CD4-positive, alpha-beta memory T cell (primary cell): ENCODE results near the gene CHRM1. TPM values are rescaled to one million over a fixed set of nuclear protein-coding genes. Genes with fewer than 3 reads are reported as not detected.
"Not testable (repeated sequence)": the region's sequence is repeated elsewhere in the genome, so short reads cannot be mapped to it uniquely, and the experiment has no call there.

ENCODE experiments used
- CTCF ChIA-PET: fragments of 350-600 bp; sonication (Branson Sonifier 250); formaldehyde crosslinking; loops from one replicate; lab custom pipeline; 2021; ENCODE audit warnings: inconsistent platforms; ENCODE audit not compliant: partially characterized antibody; lab: Charles Lee
- POLR2A ChIA-PET: fragments of 350-600 bp; sonication (Branson Sonifier 250); formaldehyde crosslinking; loops from one replicate; lab custom pipeline; 2021; ENCODE audit not compliant: partially characterized antibody; lab: Charles Lee
- DNase-seq, 5 donors: peaks; one replicate each; pipeline versions ENCODE4 v3.0.0 to v3.0.0-alpha.2; 2020 to 2022; ENCODE audit warnings: mixed read lengths in 1 of 5
- H3K27ac ChIP-seq: one replicate; pipeline ENCODE4 v1.7.0; 2013; ENCODE audit warnings: low read depth, low read length
- H3K27me3 ChIP-seq: 2 replicates; pipeline ENCODE4 v1.7.0; 2013; ENCODE audit warnings: mild to moderate bottlenecking, low read length, moderate library complexity; ENCODE audit not compliant: insufficient read depth
- H3K36me3 ChIP-seq: 2 replicates; pipeline ENCODE4 v1.7.0; 2013; ENCODE audit warnings: mild to moderate bottlenecking, low read length, moderate library complexity; ENCODE audit not compliant: insufficient read depth
- H3K4me1 ChIP-seq: 2 replicates; pipeline ENCODE4 v1.7.0; 2013; ENCODE audit warnings: mild to moderate bottlenecking, low read length, moderate library complexity; ENCODE audit not compliant: insufficient read depth
- H3K4me3 ChIP-seq, 2 donors: one replicate each; pipeline ENCODE4 v1.7.0; 2013; ENCODE audit warnings: low read length in 2 of 2, mild to moderate bottlenecking in 1 of 2
- H3K9me3 ChIP-seq, 2 donors: one replicate each; pipeline ENCODE4 v1.7.0; 2013; ENCODE audit warnings: low read length in 2 of 2, control low read depth in 1 of 2; ENCODE audit not compliant: control insufficient read depth in 1 of 2
- H3K27ac Mint-ChIP-seq, 7 donors: one replicate each; pipeline ENCODE4 v1.8.0; 2020 to 2021; ENCODE audit warnings: mixed read lengths in 7 of 7, mild to moderate bottlenecking in 6 of 7, inconsistent platforms in 3 of 7, moderate library complexity in 3 of 7
- H3K27me3 Mint-ChIP-seq, 2 donors: one replicate each; pipeline ENCODE4 v1.8.0; 2020 to 2021; ENCODE audit warnings: mixed read lengths in 2 of 2
- H3K36me3 Mint-ChIP-seq, 2 donors: one replicate each; pipeline ENCODE4 v1.8.0; 2020 to 2021; ENCODE audit warnings: mixed read lengths in 2 of 2, inconsistent platforms in 1 of 2, mild to moderate bottlenecking in 1 of 2
- H3K4me1 Mint-ChIP-seq, 4 donors: one replicate each; pipeline ENCODE4 v1.8.0; 2020 to 2021; ENCODE audit warnings: mixed read lengths in 4 of 4, mild to moderate bottlenecking in 1 of 4
- H3K4me3 Mint-ChIP-seq, 8 donors: one replicate each; pipeline ENCODE4 v1.8.0; 2020 to 2021; ENCODE audit warnings: mixed read lengths in 8 of 8, mild to moderate bottlenecking in 7 of 8, moderate library complexity in 6 of 8, inconsistent platforms in 3 of 8
- H3K9me3 Mint-ChIP-seq, 8 donors: one replicate each; pipeline ENCODE4 v1.8.0; 2020 to 2021; ENCODE audit warnings: mixed read lengths in 8 of 8, mild to moderate bottlenecking in 5 of 8, inconsistent platforms in 3 of 8, moderate library complexity in 1 of 8
- intact Hi-C: fragments of 100-400 bp; cut with micrococcal nuclease; formaldehyde crosslinking; loops from one replicate; pipeline ENCODE4 v1.15.1; 2023
- polyA plus RNA-seq, 2 donors: library from polyadenylated mRNA; unstranded; fragments of 300-500 nt; fragmentation: Illumina TruSeq; gene quantifications; one replicate each; pipeline ENCODE4 v1.2.3, GENCODE V29; 2021
- total RNA-seq, 2 experiments: library from RNA; stranded (reverse); gene quantifications; one replicate each; pipeline ENCODE4 v1.2.3, GENCODE V29; 2021

CHRM1 gene
- total and polyA plus RNA-seq, 4 experiments from 2014 or later: not detected

DNA sequence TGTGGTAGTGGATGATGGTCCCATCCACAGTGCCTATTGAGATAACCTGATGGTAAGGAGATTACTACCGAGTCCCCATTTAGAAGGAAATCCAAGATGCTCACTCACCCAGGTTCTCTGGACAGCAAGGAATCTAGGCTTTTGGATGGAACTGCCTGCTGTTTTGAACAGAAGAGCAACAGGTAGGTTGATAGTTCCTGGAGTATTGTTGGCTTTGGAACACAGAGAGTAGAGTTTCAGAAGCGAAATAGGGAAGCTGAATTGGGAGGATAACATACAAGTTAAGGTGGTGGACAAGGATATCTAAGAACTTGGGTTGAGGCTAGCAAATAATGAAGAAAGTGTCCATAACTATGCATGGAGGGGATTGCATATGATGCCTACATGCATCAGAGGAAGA, 36.0 kb upstream of the CHRM1 start:
- Mint-ChIP-seq H3K27ac (no peak overlapping the region), H3K4me3 (no peak overlapping the region), H3K36me3 (no peaks in the 10 kb centered on the region), H3K4me1 (peaks cover 0 to 10% (median 5%) of the 10 kb centered on the region in 4 donors), H3K9me3 (no peaks in the 10 kb centered on the region), H3K27me3 (peaks cover 8 to 13% of the 10 kb centered on the region in 2 donors)
- ChIA-PET CTCF (no interaction called here), POLR2A (no interaction called here)
- H3K27ac ChIP-seq: no peak overlapping the region
- H3K36me3 ChIP-seq: no peaks in the 10 kb centered on the region
- no peaks in the 10 kb centered on the region for H3K4me1 ChIP-seq
- H3K4me3 ChIP-seq: no peak overlapping the region
- H3K27me3 ChIP-seq: no peaks in the 10 kb centered on the region
- H3K9me3 ChIP-seq: no peaks in the 10 kb centered on the region
- intact Hi-C loops: no loop called here
- no peak for DNase-seq

DNA sequence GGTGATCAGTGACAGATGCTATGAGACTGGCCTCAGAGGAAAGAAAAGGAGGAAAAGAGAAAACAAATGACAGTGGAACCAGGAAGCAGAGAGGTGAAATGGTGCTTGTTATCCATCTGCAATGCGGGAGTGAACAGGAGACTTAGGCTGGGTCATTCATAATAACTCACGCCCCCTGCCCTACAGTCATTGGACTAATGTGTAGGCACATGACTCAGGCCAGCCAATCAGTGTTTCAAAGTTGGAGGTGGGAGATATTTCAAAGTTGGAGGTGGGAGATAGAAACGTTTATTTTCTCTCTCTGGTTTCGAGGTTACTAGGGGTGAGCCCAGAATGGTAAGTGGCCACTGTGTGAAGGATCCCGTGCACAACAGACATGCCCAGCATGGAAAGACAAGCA, 33.3 kb upstream of the CHRM1 start:
- Mint-ChIP-seq H3K27ac (no peak overlapping the region), H3K36me3 (no peaks in the 10 kb centered on the region), H3K4me3 (no peak overlapping the region), H3K9me3 (no peaks in the 10 kb centered on the region), H3K4me1 (peaks cover 0 to 10% (median 5%) of the 10 kb centered on the region in 4 donors), H3K27me3 (peaks cover 9 to 17% of the 10 kb centered on the region in 2 donors)
- H3K4me1 ChIP-seq: no peaks in the 10 kb centered on the region
- no peak overlapping the region for H3K4me3 ChIP-seq
- no peaks in the 10 kb centered on the region for H3K27me3 ChIP-seq
- intact Hi-C loops: no loop called here
- DNase-seq: no peak
- ChIA-PET POLR2A (no interaction called here), CTCF (no interaction called here)
- H3K9me3 ChIP-seq: no peaks in the 10 kb centered on the region
- no peaks in the 10 kb centered on the region for H3K36me3 ChIP-seq
- no peak overlapping the region for H3K27ac ChIP-seq

DNA sequence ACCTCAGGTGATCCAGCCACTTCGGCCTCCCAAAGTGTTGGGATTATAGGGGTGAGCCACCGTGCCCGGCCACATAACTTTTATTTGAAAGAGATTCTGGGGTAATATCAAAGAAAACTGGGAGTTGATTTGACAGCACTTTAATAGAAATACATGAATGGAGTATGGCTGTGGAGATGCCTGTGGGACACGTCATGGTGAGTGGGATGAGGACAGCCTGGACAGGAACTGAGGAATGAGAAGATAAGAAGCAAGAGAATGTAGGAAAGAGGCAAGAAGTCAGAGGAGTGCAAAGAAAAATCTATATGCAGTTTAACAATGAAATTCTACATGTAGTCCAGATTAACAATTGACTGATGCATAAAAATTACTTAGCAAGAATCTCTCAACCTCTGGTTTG, 32.6 kb upstream of the CHRM1 start:
- no peaks in the 10 kb centered on the region for H3K4me1 ChIP-seq
- intact Hi-C loops: no loop called here
- Mint-ChIP-seq H3K36me3 (no peaks in the 10 kb centered on the region), H3K4me3 (no peak overlapping the region), H3K4me1 (peaks cover 0 to 7% (median 3%) of the 10 kb centered on the region in 4 donors), H3K9me3 (no peaks in the 10 kb centered on the region), H3K27me3 (peaks cover 11 to 17% of the 10 kb centered on the region in 2 donors), H3K27ac (no peak overlapping the region)
- DNase-seq: no peak
- no peaks in the 10 kb centered on the region for H3K36me3 ChIP-seq
- CTCF ChIA-PET: no interaction called here
- no peaks in the 10 kb centered on the region for H3K9me3 ChIP-seq
- POLR2A ChIA-PET: no interaction called here
- no peak overlapping the region for H3K27ac ChIP-seq
- no peaks in the 10 kb centered on the region for H3K27me3 ChIP-seq
- H3K4me3 ChIP-seq: no peak overlapping the region

DNA sequence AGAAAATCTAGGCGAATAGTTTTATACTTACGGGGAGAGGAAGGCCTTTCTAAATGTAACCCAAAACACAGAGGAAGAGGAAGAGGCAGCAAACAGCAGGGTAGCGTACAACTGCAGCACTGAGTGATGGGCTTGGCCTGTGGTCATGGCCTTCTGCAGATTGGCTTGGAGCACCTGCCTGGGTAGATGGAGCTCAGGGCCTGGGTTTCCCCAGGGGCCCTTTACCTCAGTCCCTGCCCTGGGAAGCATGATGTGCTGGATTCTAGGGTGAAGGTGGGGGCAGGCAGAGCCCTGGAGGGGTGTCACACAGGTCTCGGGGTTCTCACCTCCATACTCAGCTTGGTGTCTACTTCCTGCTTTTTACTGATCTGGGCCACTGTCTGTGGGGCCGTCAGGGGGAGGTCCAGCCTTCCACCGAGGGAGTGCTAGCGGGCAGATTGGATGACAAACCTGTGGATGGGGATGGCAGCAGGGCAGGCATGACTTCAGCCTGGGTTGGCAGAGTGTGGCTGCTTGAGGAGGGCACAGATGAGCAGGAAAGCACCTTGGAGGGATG, 27.7 kb upstream of the CHRM1 start:
- ChIA-PET POLR2A (no interaction called here), CTCF (interaction anchor here (1.5 kb wide), 1 partner anchor 43 kb away, joined by 3 read pairs; no protein-coding TSS in a partner anchor)
- H3K27me3 ChIP-seq: no peaks in the 10 kb centered on the region
- intact Hi-C loops: no loop called here
- Mint-ChIP-seq H3K4me3 (no peak overlapping the region), H3K4me1 (peaks cover 0 to 1% (median 0%) of the 10 kb centered on the region in 4 donors), H3K9me3 (no peaks in the 10 kb centered on the region), H3K27me3 (peaks cover 15 to 20% of the 10 kb centered on the region in 2 donors), H3K27ac (peak overlapping the region in 1 of 7 donors; percentile 34), H3K36me3 (no peaks in the 10 kb centered on the region)
- no peak overlapping the region for H3K4me3 ChIP-seq
- no peaks in the 10 kb centered on the region for H3K4me1 ChIP-seq
- no peaks in the 10 kb centered on the region for H3K36me3 ChIP-seq
- no peak for DNase-seq
- H3K27ac ChIP-seq: no peak overlapping the region
- H3K9me3 ChIP-seq: no peaks in the 10 kb centered on the region

DNA sequence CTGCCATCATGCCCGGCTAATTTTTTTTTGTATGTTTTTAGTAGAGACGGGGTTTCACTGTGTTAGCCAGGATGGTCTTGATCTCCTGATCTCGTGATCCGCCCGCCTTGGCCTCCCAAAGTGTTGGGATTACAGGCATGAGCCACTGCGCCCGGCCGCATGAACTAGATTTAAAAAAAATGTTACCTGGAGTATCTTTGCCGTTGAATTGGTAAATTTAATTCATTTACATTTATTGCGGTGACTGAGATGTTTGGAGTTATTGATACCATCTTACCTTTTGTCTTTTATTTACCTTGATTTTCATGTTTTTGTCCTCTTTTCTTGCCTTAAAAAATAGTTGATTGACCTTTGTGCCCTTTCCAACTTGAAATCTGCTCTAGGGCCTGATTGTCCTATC, 24.4 kb upstream of the CHRM1 start:
- intact Hi-C loops, H3K36me3 ChIP-seq, H3K4me3 ChIP-seq, H3K27ac ChIP-seq, POLR2A ChIA-PET, H3K27me3 ChIP-seq, H3K9me3 Mint-ChIP-seq, H3K27ac Mint-ChIP-seq, H3K9me3 ChIP-seq, H3K4me1 Mint-ChIP-seq, H3K4me1 ChIP-seq, H3K4me3 Mint-ChIP-seq, DNase-seq, H3K36me3 Mint-ChIP-seq: not testable (repeated sequence)
- H3K27me3 Mint-ChIP-seq: peaks cover 15 to 18% of the 10 kb centered on the region in 2 donors
- CTCF ChIA-PET: interaction anchor here (2.6 kb wide), 1 partner anchor 39 kb away, joined by 10 read pairs; no protein-coding TSS in a partner anchor

DNA sequence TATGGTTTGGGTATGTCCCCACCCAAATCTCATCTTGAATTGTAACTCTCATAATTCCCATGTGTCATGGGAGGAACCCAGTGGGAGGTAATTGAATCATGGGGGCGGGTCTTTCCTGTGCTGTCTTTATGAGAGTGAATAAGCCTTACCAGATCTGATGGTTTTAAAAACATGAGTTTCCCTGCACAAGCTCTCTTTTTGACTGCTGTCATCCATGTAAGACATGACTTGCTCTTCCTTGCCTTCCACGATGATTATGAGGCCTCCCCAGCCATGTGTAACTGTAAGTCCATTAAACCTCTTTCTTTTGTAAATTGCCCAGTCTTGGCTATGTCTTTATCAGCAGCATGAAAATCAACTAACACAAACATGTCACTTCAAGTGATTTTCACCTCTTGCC, 16.4 kb upstream of the CHRM1 start:
- H3K4me3 ChIP-seq, H3K4me1 Mint-ChIP-seq, H3K27me3 ChIP-seq, H3K9me3 Mint-ChIP-seq, H3K4me1 ChIP-seq, DNase-seq, H3K36me3 ChIP-seq, H3K27ac Mint-ChIP-seq, H3K27me3 Mint-ChIP-seq, H3K9me3 ChIP-seq, H3K4me3 Mint-ChIP-seq, intact Hi-C loops, H3K36me3 Mint-ChIP-seq, H3K27ac ChIP-seq, POLR2A ChIA-PET: not testable (repeated sequence)
- CTCF ChIA-PET: interaction anchor here (1.2 kb wide), 1 partner anchor 31 kb away, joined by 3 read pairs; no protein-coding TSS in a partner anchor

DNA sequence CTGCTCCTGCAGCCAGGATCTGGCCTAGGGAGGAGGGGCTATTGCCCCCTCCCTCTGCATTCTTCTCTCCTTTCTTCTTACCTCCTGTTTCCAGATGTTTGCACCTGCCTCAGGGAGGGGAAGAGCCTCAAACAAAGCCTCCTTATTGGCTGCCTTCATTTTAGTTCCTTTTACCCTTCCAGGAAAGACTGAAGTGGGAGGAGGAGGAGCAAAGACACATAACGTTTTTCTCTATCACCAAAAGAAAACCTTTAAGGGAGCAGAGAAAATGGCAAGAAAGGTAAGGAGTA, 13.3 kb upstream of the CHRM1 start:
- POLR2A ChIA-PET: no interaction called here
- no peaks in the 10 kb centered on the region for H3K4me1 ChIP-seq
- H3K4me3 ChIP-seq: no peak overlapping the region
- intact Hi-C loops: no loop called here
- Mint-ChIP-seq H3K27me3 (peaks cover 12 to 23% of the 10 kb centered on the region in 2 donors), H3K9me3 (peaks cover 0 to 3% (median 0%) of the 10 kb centered on the region in 8 donors), H3K4me1 (no peaks in the 10 kb centered on the region), H3K27ac (no peak overlapping the region), H3K4me3 (no peak overlapping the region), H3K36me3 (no peaks in the 10 kb centered on the region)
- DNase-seq: no peak
- H3K27me3 ChIP-seq: peaks cover 4% of the 10 kb centered on the region
- H3K36me3 ChIP-seq: no peaks in the 10 kb centered on the region
- H3K27ac ChIP-seq: no peak overlapping the region
- CTCF ChIA-PET: no interaction called here
- H3K9me3 ChIP-seq: no peaks in the 10 kb centered on the region
